SHP77 (cell line): Measurements from ENCODE around the gene ANOS1.
"Not testable (repeated sequence)": the region's sequence is repeated elsewhere in the genome, so short reads cannot be mapped to it uniquely, and the experiment has no call there.

ENCODE experiments used
- DNase-seq, 2 experiments: peaks; one replicate each; lab custom pipeline; 2025; lab: John Stamatoyannopoulos, UW

ANOS1 gene, protein sequence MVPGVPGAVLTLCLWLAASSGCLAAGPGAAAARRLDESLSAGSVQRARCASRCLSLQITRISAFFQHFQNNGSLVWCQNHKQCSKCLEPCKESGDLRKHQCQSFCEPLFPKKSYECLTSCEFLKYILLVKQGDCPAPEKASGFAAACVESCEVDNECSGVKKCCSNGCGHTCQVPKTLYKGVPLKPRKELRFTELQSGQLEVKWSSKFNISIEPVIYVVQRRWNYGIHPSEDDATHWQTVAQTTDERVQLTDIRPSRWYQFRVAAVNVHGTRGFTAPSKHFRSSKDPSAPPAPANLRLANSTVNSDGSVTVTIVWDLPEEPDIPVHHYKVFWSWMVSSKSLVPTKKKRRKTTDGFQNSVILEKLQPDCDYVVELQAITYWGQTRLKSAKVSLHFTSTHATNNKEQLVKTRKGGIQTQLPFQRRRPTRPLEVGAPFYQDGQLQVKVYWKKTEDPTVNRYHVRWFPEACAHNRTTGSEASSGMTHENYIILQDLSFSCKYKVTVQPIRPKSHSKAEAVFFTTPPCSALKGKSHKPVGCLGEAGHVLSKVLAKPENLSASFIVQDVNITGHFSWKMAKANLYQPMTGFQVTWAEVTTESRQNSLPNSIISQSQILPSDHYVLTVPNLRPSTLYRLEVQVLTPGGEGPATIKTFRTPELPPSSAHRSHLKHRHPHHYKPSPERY

DNA sequence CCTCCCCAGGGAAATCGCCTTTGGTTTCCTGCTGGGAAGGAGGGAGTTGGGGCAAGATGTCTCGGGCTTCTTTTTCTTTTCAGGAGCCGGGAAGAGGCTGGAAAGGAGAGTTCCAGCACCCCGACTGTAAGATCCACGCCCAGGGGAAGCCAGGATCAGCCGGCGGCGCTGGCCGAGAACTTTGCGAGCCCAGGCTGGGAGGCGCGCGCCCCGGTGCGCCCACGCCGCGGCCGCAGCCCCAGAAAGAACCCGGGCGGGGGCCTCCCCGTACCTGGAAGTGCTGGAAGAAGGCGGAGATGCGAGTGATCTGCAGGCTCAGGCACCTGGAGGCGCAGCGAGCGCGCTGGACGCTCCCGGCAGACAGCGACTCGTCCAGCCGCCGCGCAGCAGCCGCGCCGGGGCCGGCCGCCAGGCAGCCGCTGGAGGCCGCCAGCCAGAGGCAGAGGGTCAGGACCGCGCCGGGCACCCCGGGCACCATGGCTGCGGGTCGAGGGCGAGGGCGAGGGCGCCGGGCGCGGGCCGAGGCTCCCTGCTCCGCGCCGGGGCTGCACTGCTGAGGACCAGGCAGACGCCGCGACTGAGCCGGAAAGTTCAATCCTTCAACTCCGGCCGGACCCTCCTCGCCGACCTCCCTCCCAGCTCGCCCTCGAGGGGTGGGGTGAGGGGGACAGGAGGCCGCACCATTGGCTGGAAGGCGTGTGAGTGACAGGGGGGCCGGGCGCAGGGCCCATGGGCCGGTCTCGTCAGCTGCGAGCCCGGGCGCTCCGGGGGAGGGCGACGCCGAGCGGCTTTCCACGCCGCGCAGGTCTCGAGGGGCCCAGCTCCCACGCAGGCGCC is at the start of gene ANOS1:
TSS of gene ANOS1 (minus strand) at position 579 of the 837 bp plus-strand sequence. CDS start at position 478, 101 bp downstream.
- no peak for DNase-seq

DNA sequence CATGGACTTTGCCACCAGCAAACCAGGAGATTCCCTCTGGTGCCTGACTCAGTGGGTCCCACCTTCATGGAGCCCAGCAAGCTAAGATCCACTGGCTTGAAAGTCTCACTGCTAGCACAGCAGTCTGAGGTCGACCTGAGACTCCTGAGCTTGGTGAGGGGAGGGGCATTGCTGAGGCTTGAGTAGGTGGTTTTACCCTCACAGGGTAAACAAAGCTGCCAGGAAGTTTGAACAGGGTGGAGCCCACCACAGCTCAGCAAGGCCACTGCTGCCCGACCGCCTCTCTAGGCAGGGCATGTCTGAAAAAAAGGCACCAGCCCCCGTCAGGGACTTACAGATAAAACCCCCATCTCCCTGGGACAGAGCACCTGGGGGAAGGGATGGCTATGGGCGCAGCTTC is 41.2 kb upstream of the ANOS1 start:
- DNase-seq = no peak

DNA sequence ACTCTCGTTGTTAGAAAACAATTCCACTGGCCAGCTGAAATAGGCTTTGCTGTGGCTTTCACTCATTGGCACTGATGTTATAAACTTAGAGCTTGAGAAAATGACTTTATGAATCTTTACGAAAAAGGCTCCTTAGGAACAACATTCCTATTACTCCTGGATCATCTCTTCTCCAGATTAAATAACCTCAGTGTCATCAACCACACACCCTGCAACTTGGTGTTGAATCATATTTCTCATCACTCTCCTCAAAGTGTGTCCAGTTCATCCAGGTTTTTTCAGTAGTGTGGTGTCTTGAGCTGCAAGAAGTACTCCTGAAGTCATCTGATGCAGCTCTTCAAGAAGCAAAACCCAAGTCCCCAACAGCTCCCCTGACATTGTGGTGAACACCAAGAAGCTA is 28.1 kb upstream of the ANOS1 start:
- no peak for DNase-seq

DNA sequence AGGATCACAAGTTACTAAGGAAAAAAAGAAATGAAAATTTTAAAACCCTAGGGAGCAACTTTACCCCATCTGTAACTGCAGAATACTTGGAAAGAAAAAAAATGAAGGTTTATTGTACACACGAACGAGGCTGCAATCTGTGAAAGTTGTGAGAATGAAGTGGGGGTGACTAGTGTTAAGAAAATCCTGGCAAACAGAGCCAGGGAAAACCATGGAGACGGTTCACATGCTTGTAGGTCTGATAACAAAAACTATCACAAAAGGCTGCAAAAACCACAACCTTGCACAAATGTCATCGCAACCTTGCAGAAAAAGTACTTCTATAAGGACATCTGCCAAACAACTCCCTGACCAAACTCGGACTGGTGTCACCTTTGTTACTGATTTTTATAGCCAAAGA is 26.8 kb upstream of the ANOS1 start:
- DNase-seq = not testable (repeated sequence)

DNA sequence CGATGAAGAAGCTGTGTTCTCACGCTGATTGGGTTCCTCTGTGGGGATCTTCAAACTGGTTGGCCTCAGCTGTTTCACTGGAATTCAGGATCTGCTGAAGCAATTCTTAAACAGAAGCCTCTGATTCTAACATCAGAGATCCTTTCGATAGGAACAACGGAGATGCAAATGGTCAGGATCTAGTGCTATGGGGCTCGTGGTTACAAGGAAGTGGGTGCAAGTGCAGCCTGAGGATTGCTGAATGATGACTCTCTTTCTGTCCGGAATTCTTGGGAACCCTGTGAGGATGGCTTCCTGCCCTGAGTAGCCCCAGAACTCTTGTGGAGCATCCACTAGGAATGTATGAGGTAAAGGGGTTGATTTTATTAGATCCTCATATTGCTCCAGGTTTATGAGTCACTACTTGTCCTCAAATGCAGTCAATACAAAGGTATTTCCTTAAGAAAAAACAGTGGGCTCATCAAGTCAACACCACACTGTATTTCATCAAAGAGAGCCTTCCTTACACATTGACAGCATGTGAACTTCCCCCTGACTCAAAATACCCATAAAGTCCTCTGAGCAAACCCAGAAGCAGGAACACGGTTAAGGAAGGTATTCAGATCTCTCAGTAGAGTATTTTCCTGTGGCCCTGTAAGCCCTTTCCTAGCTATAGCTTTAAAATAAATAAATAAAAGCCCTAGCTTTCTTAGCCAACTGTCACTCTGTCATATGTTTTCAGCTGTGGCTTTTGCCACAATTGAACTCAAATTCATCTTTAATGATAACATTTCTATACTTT is 25.9 kb upstream of the ANOS1 start:
- DNase-seq = not testable (repeated sequence)

DNA sequence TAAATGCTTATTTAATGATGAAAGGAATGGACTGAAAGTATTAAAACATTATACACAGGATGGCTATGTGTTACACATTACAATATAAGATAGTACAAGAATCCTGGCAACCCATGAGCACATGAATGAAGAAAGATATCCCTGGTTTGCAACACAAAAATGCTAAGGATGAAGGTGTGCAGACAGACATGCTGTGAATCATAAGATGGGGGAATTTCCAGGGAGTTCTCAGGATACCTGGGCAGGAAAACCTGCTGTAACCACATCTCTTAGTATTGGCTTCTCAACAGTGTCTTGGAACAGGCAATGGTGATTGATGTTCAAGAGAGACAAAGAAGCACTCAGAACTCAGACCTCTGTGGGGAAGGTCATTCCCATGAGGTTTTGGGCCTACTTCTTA is 23.9 kb upstream of the ANOS1 start:
- DNase-seq = no peak

DNA sequence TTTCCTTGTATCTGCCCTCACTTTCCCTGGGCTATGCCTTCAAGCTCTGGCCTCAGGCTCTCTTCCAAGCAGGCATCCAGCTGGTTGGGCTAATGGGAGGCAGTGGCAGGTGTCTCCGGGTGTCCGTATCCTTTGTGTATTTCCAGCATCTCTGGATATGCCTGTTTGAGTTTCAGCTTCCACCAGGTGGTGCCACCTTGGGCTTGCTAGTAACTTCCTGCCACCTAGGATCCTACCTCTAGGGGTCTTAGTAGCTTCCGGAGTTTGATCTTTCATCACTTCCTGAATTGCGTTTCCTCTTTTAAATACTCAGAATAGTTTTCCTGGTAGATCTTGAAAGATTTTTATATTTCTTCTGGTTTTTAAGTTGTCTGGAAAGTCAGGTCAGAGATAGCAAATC is 23.2 kb upstream of the ANOS1 start:
- peak in 1 of 2 experiments; percentile 0 for DNase-seq

DNA sequence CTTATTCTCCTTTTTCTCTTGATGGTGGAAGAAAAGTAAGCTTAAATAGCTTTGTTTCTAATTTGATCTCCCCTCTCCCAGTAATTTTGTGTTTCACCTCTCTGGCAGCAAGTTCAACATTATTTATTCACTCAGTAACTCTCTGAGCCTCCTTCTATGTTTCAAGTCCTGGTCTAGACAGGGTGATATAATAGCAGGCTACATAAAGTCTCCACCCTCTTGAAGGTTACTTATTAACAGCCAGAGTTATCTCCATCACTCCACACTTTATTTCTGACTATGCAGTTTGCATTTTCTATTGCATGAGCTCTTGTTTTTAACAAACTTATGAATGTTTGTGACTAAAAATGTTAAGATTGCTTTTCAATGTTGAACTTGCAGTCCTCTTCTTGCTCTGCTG is 17.8 kb upstream of the ANOS1 start:
- DNase-seq = no peak

DNA sequence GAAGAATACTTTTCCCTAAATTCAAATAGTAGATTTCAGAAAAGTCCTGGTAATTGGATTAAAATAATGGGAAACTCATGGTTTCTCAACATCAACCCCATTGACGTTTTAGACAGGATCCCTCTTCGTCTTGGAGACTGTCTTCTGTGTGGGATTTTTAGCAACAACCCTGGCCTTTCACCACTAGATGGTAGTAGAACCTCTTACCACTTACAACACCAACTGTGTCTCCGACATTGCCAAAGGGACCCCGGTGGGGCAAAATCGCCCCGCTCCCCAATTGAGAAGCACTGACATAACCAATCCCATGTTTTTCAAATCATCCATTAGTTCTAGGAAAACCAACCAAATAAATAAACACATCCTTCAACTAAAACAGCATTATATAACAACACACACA is 16.9 kb upstream of the ANOS1 start:
- DNase-seq = peak in 1 of 2 experiments; percentile 2

DNA sequence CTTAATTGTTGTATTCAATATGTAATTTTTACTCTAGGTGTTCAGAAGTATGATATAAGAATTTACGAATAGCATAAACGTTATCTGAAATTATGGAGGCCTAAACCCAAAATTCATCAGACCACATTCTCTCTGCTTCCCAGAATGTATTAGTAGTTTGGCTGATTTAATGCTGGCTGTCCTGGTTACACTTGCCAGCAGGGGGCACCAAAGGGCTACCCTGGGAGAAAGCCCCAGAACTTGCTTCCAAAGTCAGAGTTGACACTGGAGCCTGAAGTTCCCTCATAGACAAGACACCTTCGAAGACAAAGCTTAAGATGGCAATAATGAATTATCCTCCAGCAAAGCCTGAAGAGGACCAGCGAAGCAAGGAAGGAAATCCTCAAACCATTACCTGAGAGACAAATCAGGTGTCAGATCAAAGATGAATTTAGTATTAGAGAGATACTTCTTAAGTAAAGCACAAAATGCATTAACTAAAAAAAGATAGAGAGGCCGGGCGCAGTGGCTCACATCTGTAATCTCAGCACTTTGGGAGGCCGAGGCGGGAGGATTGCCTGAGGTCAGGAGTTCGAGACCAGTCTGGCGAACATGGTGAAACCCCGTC is 11.3 kb upstream of the ANOS1 start:
- DNase-seq = no peak

DNA sequence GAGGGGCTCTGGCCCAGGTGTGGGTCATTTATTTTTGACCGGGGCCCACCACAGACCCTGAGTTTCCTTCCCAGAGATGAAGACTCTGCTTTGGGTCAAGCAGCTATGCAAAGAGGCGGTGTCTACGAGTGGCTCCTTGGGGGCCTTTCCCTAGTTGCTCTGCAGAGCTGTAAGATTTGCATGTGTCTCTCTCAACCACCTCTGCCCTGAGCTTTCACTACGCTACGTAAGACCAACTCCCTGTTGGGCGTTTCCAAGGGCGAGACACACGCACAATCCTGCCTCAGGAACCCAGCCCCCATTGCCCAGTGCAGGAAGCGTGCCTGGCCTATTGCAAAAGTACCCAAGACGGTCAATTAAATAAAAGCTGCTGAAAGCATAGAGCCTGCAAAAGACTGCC is 10.0 kb upstream of the ANOS1 start:
- no peak for DNase-seq

DNA sequence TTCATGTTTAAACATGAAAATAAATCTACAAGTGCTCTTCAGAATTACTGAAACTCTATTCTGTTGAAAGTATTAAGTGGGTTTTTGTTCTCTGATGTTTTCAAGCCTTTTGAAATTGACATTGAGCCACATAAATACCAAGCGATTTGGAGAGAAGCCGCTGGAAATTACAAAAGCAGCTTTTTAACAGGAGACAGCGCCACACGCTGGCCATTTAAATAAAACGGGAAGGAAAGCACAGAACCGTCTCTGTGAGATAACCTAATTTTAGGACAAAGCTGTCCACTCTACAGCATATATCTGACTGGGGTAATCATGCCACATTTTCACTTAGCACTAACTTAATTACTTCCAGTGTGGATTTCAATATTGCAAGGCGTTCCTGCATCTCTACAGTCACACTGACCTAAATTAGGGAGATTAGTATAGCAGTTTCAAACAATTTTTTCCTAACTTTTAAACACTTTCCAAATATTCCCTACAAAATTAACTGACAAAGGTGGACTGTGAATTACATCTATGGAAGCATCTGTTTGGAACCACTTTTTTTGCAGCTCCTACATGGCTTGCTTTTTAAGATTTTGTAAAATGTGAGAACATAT is 6.8 kb upstream of the ANOS1 start:
- peak; percentile 13 to 15 for DNase-seq

DNA sequence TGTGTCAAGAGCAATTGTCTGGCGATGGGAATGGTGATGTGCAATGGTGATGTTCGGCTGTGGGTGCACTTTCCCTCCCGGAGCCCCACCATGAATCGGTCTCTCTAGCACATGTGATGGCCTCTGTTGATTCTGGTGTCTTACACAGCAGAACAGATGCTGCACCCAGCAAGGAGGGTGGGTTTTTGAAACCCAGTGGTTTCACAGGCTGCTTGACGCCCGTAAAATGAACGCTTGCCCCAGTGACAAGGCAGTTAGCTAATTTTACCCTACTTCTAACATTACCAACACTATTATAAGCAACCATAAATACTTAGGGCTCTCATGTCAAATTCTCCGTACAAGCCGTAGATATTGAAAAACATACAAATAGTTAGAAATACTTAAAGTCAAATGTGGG is 5.9 kb upstream of the ANOS1 start:
- no peak for DNase-seq

DNA sequence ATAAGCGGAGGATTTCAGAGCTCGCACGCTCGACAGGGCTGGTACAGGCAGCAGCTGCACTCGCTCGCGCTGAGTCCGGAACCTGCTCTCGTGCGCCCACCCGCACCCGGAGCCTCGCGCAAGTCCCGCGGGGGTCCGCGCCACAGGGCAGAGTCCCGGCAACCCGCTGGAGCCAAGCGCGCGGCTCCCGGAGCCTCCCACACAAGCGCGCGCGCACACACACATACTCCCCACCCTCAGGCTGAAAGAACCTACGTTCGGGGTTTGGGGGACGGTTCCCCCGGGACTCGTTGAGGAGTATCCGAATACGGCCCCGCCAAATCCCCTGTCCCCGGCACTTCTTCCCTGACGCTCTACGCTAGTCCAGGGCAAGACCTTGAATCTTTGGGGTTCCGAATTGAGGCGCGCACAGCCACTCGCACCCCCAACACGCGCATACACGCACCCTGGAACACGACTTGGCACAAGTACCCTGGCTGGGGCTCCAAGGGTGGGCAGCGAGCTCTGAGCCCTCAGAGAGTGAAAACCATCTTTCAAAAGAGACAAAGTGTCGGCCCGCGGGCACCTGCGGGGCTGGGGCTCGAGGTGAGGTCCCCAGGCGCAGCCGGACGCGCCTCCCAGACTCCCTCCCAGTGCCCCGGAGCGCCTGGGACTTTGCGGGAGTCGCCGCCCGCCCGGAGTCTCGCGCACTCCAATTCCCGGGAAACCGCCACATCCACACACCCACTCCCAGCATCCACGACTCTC is 952 bp downstream of the ANOS1 start:
- no peak for DNase-seq

DNA sequence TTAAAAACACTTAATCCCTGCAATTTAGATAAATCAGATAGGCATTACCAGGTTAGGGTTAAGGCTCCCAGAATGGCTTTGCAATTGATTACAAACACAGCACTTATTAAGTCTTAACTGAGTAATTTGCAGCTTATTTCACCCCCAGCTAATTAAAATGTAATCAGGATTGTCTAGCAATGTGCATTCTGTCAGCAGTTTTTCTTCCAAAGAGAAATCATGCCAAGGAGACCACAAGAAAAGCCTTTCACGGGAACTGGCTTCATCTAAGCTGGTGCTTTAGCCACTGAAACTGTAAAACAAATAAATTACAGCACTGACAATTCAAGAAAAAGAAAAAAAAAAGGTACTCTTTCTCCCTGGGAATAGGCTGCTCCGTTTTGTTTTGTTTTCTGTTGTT is 2.1 kb downstream of the ANOS1 start:
- DNase-seq = no peak

DNA sequence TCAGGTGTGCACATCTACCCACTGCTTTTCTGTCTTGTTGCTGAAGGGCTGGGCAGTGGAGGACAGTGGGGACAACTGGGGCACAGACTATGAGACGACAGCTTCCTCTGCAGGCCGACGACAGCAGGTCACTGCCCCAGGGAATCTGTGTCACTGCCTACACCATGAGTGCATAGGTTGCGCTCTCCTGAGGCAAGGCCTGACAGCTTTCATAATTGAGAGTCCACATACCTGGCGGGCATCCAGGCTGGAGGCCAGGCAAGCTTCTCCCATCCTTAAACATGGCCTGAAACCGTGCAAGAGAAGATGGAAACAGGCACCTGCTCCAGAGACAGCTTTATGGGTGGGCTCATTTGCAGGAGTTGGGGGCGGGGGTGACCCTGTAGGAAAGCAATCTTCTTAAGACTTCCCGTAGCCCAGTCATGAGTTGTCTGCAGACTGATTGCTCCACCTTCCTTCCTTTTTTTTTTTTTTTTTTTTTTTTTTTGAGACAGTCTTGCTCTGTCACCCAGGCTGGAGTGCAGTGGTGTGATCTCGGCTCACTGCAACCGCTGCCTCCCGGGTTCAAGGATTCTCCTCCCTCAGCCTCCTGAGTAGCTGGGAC is 2.9 kb downstream of the ANOS1 start:
- no peak for DNase-seq

DNA sequence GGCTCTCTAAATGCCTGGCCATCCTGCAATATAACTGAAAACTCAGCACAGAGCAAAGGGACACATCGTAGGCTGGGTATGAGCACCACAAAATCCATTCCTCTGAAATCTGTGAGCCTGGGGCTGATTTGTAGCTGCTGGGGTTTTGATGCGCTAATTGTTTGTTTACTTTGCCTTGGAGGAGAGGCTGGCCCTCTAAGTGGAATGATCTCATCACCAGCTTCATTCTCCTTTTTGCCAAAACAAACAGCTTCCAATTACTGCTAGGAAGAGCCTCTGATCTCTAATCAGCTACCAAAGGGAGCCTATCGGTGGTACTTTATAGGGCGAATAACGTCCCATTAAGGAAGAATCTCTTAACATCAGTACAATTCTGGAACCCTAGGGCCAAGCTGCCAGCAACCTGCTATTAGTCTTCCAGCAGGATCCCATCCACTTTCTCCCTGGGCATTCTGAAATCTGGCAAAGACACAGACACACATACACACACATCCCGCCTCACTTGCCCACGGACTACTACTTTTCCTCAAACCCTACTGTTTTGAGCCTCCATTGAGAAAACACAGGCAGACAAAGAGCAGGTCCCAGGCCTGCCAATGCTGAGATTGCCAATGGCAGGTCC is 5.8 kb downstream of the ANOS1 start:
- peak; percentile 44 to 58 for DNase-seq

DNA sequence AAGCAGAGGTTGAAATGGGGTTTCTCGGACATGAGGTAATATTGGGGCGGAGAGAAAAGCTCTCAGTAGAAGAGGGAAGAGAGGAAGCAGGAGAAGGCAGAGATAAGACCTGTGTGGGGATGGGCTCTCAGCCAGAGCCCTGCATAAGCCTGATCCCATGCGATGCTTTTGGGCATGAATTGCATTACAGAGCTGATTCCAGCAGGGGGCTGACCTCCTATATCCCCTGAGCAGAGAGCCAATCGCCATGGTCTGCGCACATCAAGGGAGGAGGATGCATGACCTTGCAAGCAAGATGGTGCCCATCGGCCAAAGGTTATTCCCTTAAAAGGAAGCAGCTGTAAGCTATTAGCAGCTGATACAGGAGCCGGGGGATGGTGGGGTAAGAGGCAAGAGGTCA is 7.6 kb downstream of the ANOS1 start:
- DNase-seq = peak in 1 of 2 experiments; percentile 2

DNA sequence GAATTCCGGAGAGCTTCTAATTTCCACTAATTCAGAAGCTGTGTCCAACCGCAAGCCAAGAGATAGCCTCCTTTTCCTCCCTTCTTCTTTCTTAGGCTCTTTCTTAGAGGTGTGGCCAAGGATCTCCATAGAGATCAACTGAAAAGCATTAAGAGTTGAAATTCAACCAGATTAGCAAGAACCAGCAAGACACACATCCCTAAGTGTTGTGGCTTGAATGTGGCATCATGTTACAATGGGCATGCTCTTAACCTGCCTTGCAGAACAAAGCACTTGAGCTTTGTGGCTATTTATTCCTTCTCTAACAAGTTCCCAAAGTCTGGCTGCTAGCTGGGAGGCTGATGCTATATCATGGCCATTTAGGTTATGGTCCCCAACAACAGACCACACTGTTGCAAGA is 10.4 kb downstream of the ANOS1 start:
- DNase-seq = no peak
